Esophagus squamous epithelium (tissue), 4 donors: ENCODE results near the gene SYNPR.

ENCODE experiments used
- POLR2A ChIP-seq, 4 donors: fragments of 450-650 bp; IDR thresholded peaks; one replicate each; pipeline ENCODE4 v1.6.1; 2017; ENCODE audit warnings: antibody characterized with exemption in 4 of 4, mild to moderate bottlenecking in 4 of 4, moderate library complexity in 3 of 4
- TF ChIP-seq, protein P1 (sequence below), 6 experiments: fragments of 450-650 bp in 4 of 6; fragments of 200-600 bp in 2 of 6; sonication (generic) in 2 of 6; IDR thresholded peaks; one replicate each; pipeline ENCODE4 v1.5.1; 2016 to 2019; ENCODE audit warnings: antibody characterized with exemption in 6 of 6, mild to moderate bottlenecking in 4 of 6, moderate library complexity in 4 of 6

- TF ChIP-seq, protein P1, sequence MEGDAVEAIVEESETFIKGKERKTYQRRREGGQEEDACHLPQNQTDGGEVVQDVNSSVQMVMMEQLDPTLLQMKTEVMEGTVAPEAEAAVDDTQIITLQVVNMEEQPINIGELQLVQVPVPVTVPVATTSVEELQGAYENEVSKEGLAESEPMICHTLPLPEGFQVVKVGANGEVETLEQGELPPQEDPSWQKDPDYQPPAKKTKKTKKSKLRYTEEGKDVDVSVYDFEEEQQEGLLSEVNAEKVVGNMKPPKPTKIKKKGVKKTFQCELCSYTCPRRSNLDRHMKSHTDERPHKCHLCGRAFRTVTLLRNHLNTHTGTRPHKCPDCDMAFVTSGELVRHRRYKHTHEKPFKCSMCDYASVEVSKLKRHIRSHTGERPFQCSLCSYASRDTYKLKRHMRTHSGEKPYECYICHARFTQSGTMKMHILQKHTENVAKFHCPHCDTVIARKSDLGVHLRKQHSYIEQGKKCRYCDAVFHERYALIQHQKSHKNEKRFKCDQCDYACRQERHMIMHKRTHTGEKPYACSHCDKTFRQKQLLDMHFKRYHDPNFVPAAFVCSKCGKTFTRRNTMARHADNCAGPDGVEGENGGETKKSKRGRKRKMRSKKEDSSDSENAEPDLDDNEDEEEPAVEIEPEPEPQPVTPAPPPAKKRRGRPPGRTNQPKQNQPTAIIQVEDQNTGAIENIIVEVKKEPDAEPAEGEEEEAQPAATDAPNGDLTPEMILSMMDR (IDR thresholded peaks at IDR 0.05): no peak
- no peak for TF ChIP-seq POLR2A (IDR thresholded peaks at IDR 0.05)
Observed at GRCh38 chr3:63354160-63354559, 76.1 kb downstream of the SYNPR start.
